Measurements from ENCODE around the gene SLC5A1.

The SLC5A1 gene

GRCh38 chr22:32052244-32052643 is 9.2 kb downstream of the SLC5A1 start:
- DNase-seq, result no peak

- no peak for DNase-seq
These were observed 10.1 kb downstream of the SLC5A1 start for GRCh38 chr22:32052936-32053791.

- no peak for DNase-seq
These were observed 12.0 kb downstream of the SLC5A1 start for GRCh38 chr22:32055069-32055468.

- DNase-seq, result no peak
These were observed 15.7 kb downstream of the SLC5A1 start for GRCh38 chr22:32058656-32059260.

- no peak for DNase-seq
These were observed 16.4 kb downstream of the SLC5A1 start for GRCh38 chr22:32059426-32059825.

GRCh38 chr22:32063701-32064100 is 20.6 kb downstream of the SLC5A1 start:
- DNase-seq, result no peak

DNA sequence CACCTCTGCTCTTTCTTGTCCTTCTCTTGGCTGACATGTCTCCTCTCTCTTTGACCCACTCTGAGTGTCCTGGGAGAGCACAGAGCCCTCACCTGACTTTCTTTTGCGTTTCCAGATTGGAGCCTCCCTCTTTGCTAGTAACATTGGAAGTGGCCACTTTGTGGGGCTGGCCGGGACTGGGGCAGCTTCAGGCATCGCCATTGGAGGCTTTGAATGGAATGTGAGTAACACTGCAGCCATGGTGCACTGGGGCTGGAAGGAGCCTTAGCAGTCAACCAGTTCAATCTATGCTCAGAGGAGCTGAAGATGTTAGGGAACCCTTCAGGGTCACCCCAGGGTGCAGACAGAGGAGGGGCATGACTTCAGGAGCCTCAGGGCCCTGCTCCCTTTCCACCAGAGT is 23.8 kb downstream of the SLC5A1 start:
- no peak for DNase-seq

- DNase-seq, result no peak
These were observed 24.6 kb downstream of the SLC5A1 start for GRCh38 chr22:32067613-32068012.

DNA sequence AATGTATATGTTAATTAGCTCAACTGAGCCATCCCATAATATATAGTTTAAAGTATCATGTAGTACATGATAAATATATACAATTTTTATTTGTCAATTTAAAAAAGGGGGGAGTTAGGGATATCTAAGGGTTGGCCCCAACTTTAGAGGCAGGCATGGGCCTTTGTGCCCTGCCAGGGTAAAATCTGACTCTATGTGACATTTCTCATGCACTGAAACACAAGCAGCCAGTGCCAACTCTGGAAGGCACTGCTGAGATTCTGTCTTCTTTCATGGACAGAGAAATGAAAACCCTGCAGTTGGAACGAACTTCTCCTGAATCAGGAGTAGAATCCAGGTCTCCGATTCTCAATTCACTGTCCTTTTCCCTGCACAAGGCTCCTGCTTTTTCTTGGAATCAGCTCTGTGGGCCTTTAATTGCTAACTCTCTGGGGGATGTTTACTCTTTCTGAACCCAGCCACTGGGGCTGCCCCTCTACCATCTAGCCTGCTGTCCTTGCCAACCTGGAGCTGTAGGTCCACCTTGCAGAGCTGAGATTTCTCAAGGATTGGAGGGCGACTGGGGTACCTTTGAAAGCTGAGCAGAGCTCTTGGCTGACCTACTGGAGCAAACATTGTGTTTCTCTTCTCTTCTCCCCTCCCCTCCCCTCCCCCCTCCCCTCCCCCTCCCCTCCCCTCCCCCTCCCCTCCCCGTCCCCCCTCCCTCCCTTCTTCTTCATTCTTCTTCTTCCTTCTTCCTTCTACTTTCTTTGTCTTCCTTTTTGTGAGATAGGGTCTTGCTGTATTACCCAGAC is 26.7 kb downstream of the SLC5A1 start:
- no peak for DNase-seq

- no peak for DNase-seq
These were observed 30.2 kb downstream of the SLC5A1 start for GRCh38 chr22:32073262-32073661.

GRCh38 chr22:32073823-32074380 is 30.8 kb downstream of the SLC5A1 start:
- DNase-seq, result no peak

GRCh38 chr22:32075997-32076760 is 33.1 kb downstream of the SLC5A1 start:
- no peak for DNase-seq

GRCh38 chr22:32076761-32077084 is 33.7 kb downstream of the SLC5A1 start:
- DNase-seq, result no peak

DNA sequence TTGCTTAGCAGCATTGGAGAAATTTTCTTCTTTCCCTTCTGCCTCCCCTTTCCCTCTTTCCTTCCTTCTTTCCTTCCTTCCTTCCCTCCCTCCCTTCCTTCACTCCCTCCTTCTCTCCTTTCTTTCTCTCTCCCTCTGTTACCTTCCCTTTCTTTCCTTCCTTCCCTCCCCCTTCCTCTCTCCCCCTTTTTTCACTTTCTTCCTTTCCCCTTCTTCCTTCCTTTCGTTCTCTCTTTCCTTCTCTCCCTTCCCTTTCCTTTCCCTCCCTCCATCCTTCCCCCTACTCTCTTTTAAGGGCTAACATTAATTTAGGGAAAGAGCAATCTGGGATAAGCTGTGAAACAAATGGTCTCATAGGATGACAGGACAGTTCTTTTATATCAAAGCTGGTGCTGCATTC is 34.1 kb downstream of the SLC5A1 start:
- no peak for DNase-seq

- DNase-seq, result no peak
These were observed 36.3 kb downstream of the SLC5A1 start for GRCh38 chr22:32079130-32080089.

DNA sequence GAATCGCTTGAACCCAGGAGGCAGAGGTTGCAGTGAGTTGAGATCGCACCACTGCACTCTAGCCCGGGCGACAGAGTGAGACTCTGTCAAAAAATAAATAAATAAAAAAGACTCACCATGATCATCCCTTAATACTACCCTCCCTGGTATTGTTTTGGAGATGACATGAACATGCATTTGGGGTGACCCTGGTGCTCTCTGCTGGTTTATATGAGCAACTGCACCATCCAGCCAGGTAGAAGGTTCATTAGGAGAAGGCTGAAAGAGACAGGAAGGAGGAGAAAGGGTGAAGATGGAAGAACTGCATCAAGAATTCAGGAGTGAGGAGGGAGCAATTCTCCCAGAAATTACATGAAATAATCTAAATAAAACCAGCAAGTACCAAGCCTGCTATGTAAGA is 37.8 kb downstream of the SLC5A1 start:
- no peak for DNase-seq

- no peak for DNase-seq
These were observed 39.3 kb downstream of the SLC5A1 start for GRCh38 chr22:32082331-32082730.

DNA sequence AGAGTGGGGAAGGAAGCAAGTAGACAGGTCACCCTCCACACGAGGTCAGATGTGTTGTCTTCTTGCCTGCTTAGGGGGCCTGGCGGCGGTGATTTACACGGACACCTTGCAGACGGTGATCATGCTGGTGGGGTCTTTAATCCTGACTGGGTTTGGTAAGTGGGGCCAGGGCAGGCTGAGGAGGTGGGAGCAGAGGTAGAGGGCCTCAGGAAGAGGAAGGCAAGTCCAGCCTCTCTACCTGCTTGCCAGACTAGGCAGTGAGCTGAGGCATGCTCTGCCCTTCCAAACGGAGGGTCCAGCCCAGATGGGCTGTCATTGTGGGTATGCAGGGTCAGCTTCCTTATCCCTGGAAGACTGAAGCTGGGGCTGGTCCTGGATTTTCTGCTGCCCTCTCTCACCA is 39.9 kb downstream of the SLC5A1 start:
- DNase-seq, result no peak

DNA sequence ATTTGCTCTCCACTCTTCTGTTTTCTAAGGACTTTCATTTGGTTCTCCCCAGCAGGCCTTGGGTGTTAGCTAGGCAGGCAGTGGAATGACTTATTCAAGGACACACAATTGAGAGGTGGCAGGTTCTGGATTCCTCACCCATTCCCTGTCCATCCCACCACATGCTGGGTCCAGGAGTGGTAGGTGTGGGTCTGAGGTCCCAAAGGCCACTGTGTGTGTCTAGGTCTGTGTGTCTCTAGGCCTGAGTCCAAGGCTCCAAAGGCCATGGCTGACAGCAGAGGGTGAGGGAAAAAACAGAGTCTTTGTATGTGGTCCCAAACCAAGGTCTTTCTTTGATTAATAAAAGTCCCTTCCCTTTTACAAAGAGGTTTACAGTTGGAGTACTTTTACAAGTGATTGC is 40.8 kb downstream of the SLC5A1 start:
- DNase-seq, result no peak

GRCh38 chr22:32088084-32088483 is 45.0 kb downstream of the SLC5A1 start:
- DNase-seq, result no peak

GRCh38 chr22:32097018-32097417 is 54.0 kb downstream of the SLC5A1 start:
- no peak for DNase-seq

Measured in activated CD4-positive, CD25-positive, alpha-beta regulatory T cell treated with anti-CD3 and anti-CD28 coated beads, Interleukin-2, amount 50 U/mL, for 72 hours (primary cell).